HFFc6 (cell line): ENCODE data around the gene PKN3. TPM values are rescaled to one million over a fixed set of nuclear protein-coding genes. Genes with fewer than 3 reads are reported as not detected.

Source experiments
- DNase-seq: peaks from one replicate; pipeline ENCODE4 v3.0.0-alpha.2; 2018
- H3K27ac Mint-ChIP-seq: 2 replicates; pipeline ENCODE4 v1.8.0; 2020; ENCODE audit warnings: mild to moderate bottlenecking, mixed read lengths
- H3K27me3 Mint-ChIP-seq: 2 replicates; pipeline ENCODE4 v1.8.0; 2021; ENCODE audit warnings: mild to moderate bottlenecking, moderate library complexity, mixed read lengths; ENCODE audit not compliant: insufficient read depth
- H3K36me3 Mint-ChIP-seq: 2 replicates; pipeline ENCODE4 v1.8.0; 2021; ENCODE audit warnings: low read depth, mixed read lengths
- H3K4me1 Mint-ChIP-seq: 2 replicates; pipeline ENCODE4 v1.8.0; 2020; ENCODE audit warnings: low read depth, mixed read lengths
- H3K4me3 Mint-ChIP-seq: 2 replicates; pipeline ENCODE4 v1.8.0; 2020; ENCODE audit warnings: mild to moderate bottlenecking, moderate library complexity, mixed read lengths
- H3K9me3 Mint-ChIP-seq: 2 replicates; pipeline ENCODE4 v1.8.0; 2020; ENCODE audit warnings: mild to moderate bottlenecking, mixed read lengths
- CTCF ChIP-seq: fragments of 200-600 bp; sonication (generic); IDR thresholded peaks from 2 replicates; pipeline ENCODE4 v1.5.0; 2021; ENCODE audit warnings: antibody characterized with exemption, mild to moderate bottlenecking
- total RNA-seq, 6 experiments: library from RNA; stranded (reverse); fragmentation: NEBNext Ultra II Directional; extraction: Animal tissue kit (Norgen Biotek cat#: 25700); gene quantifications; 2 replicates in 1 of 6; 3 replicates in 5 of 6; pipeline ENCODE4 v1.2.3, GENCODE V29; 2021

The PKN3 gene
- total RNA-seq, 6 experiments from 2014 or later = 1.9 to 5.6 (median 3.5) TPM

DNA sequence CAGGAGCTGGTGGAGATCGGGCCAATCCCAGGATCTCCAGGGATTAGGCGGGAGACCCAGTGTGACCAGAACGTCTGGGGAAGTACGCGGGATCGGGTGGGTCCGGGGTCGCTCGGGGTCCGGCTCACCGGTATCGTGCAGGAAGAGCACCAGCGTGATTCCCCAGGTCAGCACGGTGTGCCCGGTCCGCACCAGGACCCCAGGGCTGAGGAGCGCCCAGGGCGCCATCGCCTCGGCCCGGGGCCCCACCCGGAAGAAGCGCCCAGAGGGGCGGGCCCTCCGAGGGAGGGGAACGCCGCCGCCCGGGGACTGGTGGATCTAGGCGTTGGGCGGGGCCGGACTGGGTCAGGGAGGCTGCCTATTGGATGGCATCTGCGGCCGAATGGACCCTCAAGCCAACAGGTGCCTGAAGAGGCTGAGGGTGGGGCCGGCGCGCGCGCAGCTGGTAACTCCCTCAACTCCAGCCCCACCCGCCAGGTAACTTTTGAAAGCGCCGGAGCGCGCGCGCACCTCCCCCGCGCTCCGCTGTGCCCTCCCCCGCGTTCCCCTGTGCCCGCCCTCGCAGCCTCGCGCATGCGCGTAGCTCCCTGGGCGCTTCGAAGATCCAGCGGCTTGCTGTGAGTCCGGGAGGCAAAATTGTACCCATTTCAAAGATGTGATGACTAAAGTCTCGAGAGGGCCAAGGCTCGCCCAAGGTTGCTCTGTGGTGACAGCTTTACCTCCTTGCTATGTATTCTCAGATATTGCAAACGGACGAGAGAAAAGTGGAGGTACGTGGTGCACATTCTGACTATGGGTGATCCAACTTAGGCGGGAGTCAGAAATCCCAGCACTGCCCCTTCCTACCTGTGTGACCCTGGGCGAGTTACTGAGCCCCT, 21.8 kb downstream of the PKN3 start, which contains the start of gene ZDHHC12:
ZDHHC12 (minus strand) TSS at position 262 of the 878 bp plus-strand sequence; CDS start at position 228, 34 bp downstream.
- peaks cover 10% of the 10 kb centered on the region for H3K27me3 Mint-ChIP-seq
- H3K27ac Mint-ChIP-seq = peak within 1 kb of the TSS; percentile 81
- no peaks in the 10 kb centered on the region; the same call in 1 of the 2 replicates for H3K9me3 Mint-ChIP-seq
- no peaks in the 10 kb centered on the region for H3K36me3 Mint-ChIP-seq
- peaks cover 17% of the 10 kb centered on the region for H3K4me1 Mint-ChIP-seq
- no peak for TF ChIP-seq CTCF
- peak; percentile 94 for DNase-seq
- peak within 1 kb of the TSS; percentile 95 for H3K4me3 Mint-ChIP-seq

DNA sequence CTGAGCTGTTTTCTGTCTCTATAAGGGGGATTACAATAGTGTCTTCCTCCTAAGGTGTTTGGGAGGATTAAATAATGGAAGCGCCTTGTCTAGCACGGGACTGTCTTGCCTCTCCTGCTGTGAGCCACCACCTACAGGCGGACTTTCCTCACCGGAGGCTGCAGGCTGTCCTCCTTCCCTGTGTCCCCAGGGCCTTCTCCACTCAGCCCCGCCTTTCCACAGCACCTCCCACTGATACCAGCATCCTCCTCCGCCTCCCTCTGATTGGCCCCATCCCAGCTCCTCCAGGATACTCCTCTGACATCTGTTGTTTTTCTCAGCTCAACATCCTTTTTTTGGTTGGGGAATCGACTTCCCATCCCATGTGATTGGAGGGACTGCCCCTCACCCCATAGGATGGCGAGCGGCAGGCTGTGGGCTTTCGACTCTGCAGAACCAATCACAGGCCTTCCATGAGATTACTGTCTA, 22.5 kb downstream of the PKN3 start:
- no peak for TF ChIP-seq CTCF
- H3K36me3 Mint-ChIP-seq = no peaks in the 10 kb centered on the region
- H3K27me3 Mint-ChIP-seq = peaks cover 10% of the 10 kb centered on the region
- peak overlapping the region; percentile 95 for H3K4me3 Mint-ChIP-seq
- H3K9me3 Mint-ChIP-seq = no peaks in the 10 kb centered on the region; the same call in 1 of the 2 replicates
- H3K4me1 Mint-ChIP-seq = peaks cover 17% of the 10 kb centered on the region
- H3K27ac Mint-ChIP-seq = peak overlapping the region; percentile 61
- DNase-seq = peak; percentile 83

GRCh38 chr9:128727640-128728248, 25.4 kb downstream of the PKN3 start:
- H3K27me3 Mint-ChIP-seq = peaks cover 10% of the 10 kb centered on the region
- H3K4me3 Mint-ChIP-seq = no peak overlapping the region
- H3K27ac Mint-ChIP-seq = no peak overlapping the region
- peaks cover 17% of the 10 kb centered on the region for H3K4me1 Mint-ChIP-seq
- H3K36me3 Mint-ChIP-seq = no peaks in the 10 kb centered on the region
- no peak for TF ChIP-seq CTCF
- no peaks in the 10 kb centered on the region; the same call in 1 of the 2 replicates for H3K9me3 Mint-ChIP-seq
- no peak for DNase-seq

DNA sequence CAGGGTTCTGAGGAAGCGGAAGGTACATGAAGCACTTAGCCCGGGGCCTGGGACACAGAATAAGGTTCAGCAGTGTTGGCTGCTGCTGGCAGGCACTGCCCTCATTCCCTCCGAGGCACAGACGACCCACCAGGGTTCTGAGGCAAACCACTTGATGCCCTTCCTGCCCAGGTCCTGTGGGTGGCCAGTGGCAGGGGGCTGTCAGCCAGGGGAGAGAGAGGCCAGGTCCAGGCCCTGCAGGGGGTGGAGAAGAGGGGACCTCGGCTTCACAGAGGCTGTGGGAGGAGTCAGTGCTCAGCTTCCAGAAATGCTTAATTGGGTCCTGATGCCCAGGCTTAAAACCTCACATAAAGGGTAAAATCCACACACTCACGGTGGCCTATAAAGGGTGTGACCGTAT, 26.0 kb downstream of the PKN3 start:
- Mint-ChIP-seq H3K27me3 (peaks cover 10% of the 10 kb centered on the region), H3K4me1 (peaks cover 17% of the 10 kb centered on the region), H3K9me3 (no peaks in the 10 kb centered on the region; the same call in 1 of the 2 replicates), H3K36me3 (peaks cover 5% of the 10 kb centered on the region; the same call in 1 of the 2 replicates), H3K4me3 (no peak overlapping the region), H3K27ac (no peak overlapping the region)
- no peak for DNase-seq
- TF ChIP-seq CTCF = no peak

DNA sequence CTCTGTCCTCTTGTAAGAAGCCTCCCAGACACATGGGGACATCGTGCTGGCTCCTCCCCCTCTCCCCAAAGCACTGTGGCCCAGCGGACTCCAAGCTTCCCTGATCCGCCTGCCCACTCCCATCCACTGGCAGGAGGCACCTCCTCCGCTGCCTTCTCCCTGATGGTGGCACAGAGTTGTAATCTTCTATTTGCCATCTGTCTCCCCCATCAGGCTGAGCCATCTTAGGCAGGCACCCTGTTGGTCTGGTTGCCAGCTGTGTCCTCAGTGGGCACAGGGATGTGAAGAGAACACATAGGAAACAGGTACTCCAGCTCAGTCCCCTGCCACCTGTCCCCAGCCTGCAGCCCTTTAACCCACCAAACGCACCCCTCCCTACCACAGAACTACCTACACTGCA, 27.0 kb downstream of the PKN3 start:
- Mint-ChIP-seq H3K9me3 (no peaks in the 10 kb centered on the region; the same call in 1 of the 2 replicates), H3K4me1 (peaks cover 10% of the 10 kb centered on the region), H3K27me3 (peaks cover 8% of the 10 kb centered on the region), H3K27ac (no peak overlapping the region), H3K36me3 (peaks cover 6% of the 10 kb centered on the region; the same call in 1 of the 2 replicates), H3K4me3 (no peak overlapping the region)
- no peak for DNase-seq
- TF ChIP-seq CTCF = no peak
